ENCODE data around the gene ESPNL. TPM values are rescaled to one million over a fixed set of nuclear protein-coding genes. Genes with fewer than 3 reads are reported as not detected.
A peak's percentile ranks its signal among the peaks of the same experiment; 100 is the strongest.

Gene ESPNL
- total RNA-seq, 1 donor from 2014 or later = not detected

- intact Hi-C loops (cut with DNase I) = loop anchor here (10.0 kb wide), 1 partner anchor 104 kb away; no protein-coding TSS in a partner anchor
- ATAC-seq = no peak
These were observed 60.3 kb downstream of the ESPNL start for GRCh38 chr2:238160206-238161129.

GRCh38 chr2:238161291-238162051 is 61.3 kb downstream of the ESPNL start:
- DNase-seq (ENCODE audit: missing footprints) = no peak
- intact Hi-C loops (cut with DNase I) = loop anchor here (10.0 kb wide), 1 partner anchor 103 kb away; no protein-coding TSS in a partner anchor
- ATAC-seq = no peak

More at GRCh38 chr2:238160206-238161129, 60.3 kb downstream of the ESPNL start:
- DNase-seq (ENCODE audit: missing footprints) = peak; percentile 54

GRCh38 chr2:238162251-238162845 is 62.2 kb downstream of the ESPNL start:
- intact Hi-C loops (cut with DNase I) = loop anchor here (10.0 kb wide), 1 partner anchor 102 kb away; no protein-coding TSS in a partner anchor
- DNase-seq (ENCODE audit: missing footprints) (no peak), ATAC-seq (no peak)

GRCh38 chr2:238162846-238163441 is 62.8 kb downstream of the ESPNL start:
- DNase-seq (ENCODE audit: missing footprints) = no peak
- intact Hi-C loops (cut with DNase I) = loop anchor here (10.0 kb wide), 1 partner anchor 102 kb away; no protein-coding TSS in a partner anchor
- no peak for ATAC-seq

GRCh38 chr2:238163481-238164198 is 63.5 kb downstream of the ESPNL start:
- intact Hi-C loops (cut with DNase I) = loop anchor here (10.0 kb wide), 1 partner anchor 101 kb away; no protein-coding TSS in a partner anchor

GRCh38 chr2:238164906-238165287 is 64.8 kb downstream of the ESPNL start:
- ATAC-seq (no peak), DNase-seq (ENCODE audit: missing footprints) (no peak)
- intact Hi-C loops (cut with DNase I) = loop anchor here (10.0 kb wide), 1 partner anchor 100 kb away; no protein-coding TSS in a partner anchor

More at GRCh38 chr2:238163481-238164198, 63.5 kb downstream of the ESPNL start:
- ATAC-seq (no peak), DNase-seq (ENCODE audit: missing footprints) (no peak)

GRCh38 chr2:238165288-238165921 is 65.3 kb downstream of the ESPNL start:
- DNase-seq (ENCODE audit: missing footprints) = no peak
- intact Hi-C loops (cut with DNase I) = loop anchor here (10.0 kb wide), 1 partner anchor 99 kb away; no protein-coding TSS in a partner anchor
- ATAC-seq = no peak

- intact Hi-C loops (cut with DNase I) = loop anchor here (10.0 kb wide), 1 partner anchor 98 kb away; no protein-coding TSS in a partner anchor
- ATAC-seq (no peak), DNase-seq (ENCODE audit: missing footprints) (no peak)
These were observed 66.5 kb downstream of the ESPNL start for GRCh38 chr2:238166391-238167343.

- DNase-seq (ENCODE audit: missing footprints) = no peak
- intact Hi-C loops (cut with DNase I) = loop anchor here (10.0 kb wide), 1 partner anchor 97 kb away; no protein-coding TSS in a partner anchor
- no peak for ATAC-seq
These were observed 67.2 kb downstream of the ESPNL start for GRCh38 chr2:238167344-238167715.

GRCh38 chr2:238167761-238168160 is 67.6 kb downstream of the ESPNL start:
- intact Hi-C loops (cut with DNase I) = loop anchor here (10.0 kb wide), 1 partner anchor 97 kb away; no protein-coding TSS in a partner anchor
- ATAC-seq = no peak
- DNase-seq (ENCODE audit: missing footprints) = no peak

GRCh38 chr2:238168196-238169047 is 68.3 kb downstream of the ESPNL start:
- DNase-seq (ENCODE audit: missing footprints) = no peak
- intact Hi-C loops (cut with DNase I) = loop anchor here (10.0 kb wide), 1 partner anchor 96 kb away; no protein-coding TSS in a partner anchor
- no peak for ATAC-seq

- intact Hi-C loops (cut with DNase I) = loop anchor here (10.0 kb wide), 1 partner anchor 96 kb away; no protein-coding TSS in a partner anchor
- ATAC-seq (peak; percentile 11), DNase-seq (ENCODE audit: missing footprints) (no peak)
These were observed 69.0 kb downstream of the ESPNL start for GRCh38 chr2:238169048-238169707.

GRCh38 chr2:238169708-238170251 is 69.6 kb downstream of the ESPNL start:
- intact Hi-C loops (cut with DNase I) = loop anchor here (10.0 kb wide), 1 partner anchor 95 kb away; no protein-coding TSS in a partner anchor
- peak; percentile 71 for ATAC-seq
- DNase-seq (ENCODE audit: missing footprints) = no peak

- intact Hi-C loops (cut with DNase I) = no loop called here
- ATAC-seq (no peak), DNase-seq (ENCODE audit: missing footprints) (no peak)
These were observed 70.4 kb downstream of the ESPNL start for GRCh38 chr2:238170386-238171071.

Measured in Right ventricle myocardium inferior (tissue), 1 donor.